GM19463 (cell line): ENCODE measurements around the gene TEX44.

Source experiments
- ATAC-seq: cut with Tn5 transposase; IDR thresholded peaks from one replicate; pipeline ENCODE4 v1.9.1; 2021; ENCODE audit warnings: mild to moderate bottlenecking, moderate library complexity; ENCODE audit not compliant: unreplicated experiment

Gene TEX44

DNA sequence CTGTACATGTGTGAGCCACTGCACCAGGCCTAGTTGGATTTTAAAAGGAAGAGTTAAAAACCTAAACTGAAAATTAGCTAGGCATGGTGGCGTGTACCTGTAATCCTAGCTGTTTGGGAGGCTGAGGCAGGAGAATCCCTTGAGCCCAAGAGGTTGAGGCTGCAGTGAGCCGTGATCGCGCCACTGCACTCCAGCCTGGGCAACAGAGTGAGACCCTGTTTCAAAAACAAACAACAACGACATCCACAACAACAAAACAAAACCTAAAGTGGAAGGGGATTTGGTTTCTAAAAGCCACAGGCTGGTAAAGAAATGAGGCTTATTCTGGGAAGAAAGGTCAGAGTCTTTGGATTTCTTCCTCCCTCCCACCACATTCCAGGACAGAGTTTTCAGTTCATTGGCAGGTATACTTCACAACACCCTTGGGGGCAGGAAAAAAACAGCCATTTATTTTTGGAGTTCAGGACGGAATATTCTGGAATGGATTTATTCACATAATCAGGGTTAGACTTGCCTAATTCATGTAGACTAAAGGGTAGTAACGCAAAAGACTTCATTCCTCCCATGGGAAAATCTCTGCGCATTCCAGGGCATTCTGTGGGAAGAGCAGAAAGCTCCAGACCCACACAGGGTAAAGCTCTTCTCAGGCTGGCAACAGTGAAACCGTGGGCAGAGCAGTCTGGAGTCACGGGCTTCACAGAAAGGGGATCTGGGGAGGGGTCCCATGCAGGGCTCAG lies 34.9 kb downstream of the TEX44 start:
- ATAC-seq: no peak

DNA sequence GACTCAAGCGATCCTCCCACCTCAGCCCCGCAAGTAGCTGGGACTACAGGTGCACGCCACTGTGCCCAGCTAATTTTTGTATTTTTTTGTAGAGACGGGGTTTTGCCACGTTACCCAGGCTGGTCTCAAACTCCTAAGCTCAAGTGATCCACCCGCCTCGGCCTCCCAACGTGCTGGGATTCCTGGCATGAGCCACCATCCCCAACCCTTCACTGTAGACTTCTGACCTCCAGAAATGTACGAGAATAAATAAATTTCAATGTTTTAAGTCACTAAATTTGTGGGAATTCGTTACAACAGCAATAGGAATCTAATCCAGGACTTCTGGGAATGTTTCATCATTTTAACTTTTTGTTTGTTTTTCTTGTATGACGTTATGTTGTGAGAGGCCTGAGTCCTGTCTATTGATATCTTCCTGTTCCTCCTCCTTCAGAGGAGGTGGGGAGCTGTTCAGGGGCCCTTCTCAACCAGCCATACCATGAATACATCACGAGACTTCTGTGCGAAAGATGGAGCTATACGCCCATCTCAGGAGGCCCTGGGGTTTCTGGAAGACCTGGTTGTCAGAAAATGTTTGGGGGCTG lies 40.0 kb downstream of the TEX44 start:
- no peak for ATAC-seq

DNA sequence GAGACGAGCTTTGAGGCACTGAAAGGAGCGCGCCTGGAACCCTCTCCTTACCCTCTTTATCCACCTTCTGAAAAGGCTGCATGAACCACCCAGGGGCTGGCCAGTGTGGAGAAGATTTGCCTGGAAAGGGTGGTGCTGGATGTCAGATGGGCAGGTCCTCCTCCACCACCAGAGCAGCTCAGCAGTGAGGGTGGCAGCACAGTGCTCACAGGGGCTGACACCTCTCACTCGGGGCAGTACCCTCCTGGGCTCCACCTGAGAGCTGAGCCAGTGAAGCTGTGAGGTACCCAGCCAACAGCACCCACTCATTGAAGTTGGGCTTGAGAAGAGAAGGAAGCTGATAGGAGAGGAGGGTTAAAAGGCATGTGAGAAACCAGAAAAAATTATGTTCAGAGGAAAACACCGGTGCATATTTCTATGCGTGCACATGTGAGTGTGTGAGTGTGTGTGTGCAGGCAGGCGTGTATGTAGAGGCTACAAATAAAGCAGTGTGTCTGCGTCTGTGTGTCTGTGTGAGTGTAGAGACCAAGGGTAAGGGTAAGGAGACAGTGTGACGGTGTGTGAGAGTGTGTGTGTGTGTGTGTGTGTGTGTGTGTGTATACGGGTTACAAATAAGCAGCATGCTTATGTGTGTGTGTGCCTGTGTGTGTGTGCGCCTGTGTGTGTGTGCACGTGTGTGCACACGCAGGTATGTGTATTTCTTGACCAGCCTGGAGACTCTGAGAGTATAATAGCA lies 40.7 kb downstream of the TEX44 start:
- no peak for ATAC-seq

DNA sequence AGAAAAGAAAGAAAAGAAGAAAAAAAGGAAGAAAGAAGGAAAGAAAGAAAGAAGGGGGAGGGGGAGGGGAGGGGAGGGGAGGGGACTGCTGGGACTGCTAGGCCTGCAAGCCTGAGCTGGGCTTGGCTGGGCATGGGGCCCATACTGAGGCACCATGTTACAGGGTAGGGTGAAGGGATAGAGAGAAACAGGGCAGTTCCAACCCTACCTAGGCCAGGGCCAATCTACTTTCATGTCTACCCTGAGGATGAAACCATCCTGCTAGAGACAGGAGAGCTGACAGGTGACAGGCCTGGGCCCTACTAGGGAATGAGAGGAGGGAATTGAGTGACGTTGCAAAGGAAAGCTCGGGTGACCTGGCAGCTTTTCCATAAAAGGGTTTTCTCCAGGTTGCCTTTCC lies 41.7 kb downstream of the TEX44 start:
- no peak for ATAC-seq

DNA sequence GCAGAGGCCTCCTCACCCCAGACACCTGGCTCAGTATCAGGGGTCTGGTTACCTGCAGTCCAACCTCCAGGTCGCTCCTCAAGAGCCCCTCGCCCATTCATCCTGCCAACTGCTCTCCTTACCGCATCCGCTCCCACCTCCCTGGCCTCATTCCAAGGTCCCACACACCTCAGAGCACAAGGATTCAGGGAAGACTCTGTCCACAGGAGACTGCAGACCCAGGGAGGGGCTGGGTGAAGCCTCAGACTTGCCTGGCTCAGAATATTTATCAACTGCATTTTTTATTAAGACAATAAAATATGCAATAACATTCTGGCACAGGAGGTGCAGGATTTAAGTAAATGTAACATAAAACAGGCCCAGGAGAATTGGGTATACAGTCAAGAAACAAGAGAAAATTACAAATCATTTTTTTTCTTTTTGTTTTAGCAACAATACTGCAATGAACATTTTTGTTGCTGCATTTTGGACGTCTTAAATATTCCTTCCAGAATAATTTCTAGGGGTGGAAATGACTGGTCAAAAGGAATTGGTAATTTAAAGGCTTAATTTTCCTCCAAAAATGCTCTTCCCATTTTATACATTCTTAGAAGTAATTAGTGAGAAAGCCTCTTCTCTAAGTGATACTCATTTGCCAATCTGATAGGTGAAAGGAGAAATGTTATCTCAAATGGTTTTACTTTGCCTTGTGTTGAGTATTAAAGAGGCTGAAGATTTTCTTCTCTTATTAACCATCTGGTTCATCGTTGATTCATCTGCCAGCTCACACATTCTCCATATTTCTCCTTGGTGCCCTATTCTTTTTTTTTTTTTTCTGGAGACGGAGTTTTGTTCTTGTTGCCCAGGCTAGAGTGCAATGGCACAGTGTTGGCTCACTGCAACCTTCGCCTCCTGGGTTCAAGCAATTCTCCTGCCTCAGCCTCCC lies 42.5 kb downstream of the TEX44 start:
- no peak for ATAC-seq

DNA sequence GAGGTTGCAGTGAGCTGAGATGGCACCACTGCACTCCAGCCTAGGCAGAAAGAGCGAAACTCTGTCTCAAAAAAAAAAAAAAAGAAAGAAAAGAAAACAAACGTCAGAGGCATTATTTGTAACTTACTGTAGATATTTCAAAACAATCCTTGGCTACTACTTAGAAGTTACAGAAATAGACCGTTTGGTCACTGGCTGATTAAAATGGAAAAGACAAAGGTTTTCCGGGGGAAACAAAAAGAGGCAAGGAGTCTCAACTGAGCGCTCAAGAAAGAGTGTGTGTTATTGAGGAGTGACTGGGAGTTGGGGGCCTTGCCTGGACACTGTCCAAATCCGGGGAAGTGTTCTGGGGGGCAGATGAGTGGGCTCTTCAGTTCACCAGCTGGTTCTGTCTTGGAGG lies 47.6 kb downstream of the TEX44 start:
- ATAC-seq: no peak

DNA sequence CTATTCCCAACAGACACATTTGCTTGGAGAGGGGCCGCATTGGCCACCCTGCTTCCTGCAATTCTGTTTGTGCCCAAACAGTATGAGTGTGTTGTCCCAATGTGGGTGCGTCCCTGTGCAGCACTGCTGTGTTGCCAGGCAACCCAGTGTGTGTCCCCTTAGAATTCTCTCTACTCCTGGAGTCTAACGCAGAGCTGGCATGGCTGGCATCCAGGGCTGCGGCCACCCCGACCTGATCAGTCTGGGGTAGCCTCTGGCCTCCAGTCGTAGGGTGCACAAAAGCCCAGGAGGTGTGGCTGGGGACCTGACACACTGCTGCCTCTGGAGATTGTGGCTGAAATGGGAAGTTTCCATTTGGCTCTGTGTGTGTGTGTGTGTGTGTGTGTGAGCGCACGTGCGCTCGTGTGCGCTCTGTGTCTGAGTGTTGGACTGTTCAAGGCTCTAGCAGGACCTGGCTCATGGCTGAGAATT lies 48.0 kb downstream of the TEX44 start:
- no peak for ATAC-seq

DNA sequence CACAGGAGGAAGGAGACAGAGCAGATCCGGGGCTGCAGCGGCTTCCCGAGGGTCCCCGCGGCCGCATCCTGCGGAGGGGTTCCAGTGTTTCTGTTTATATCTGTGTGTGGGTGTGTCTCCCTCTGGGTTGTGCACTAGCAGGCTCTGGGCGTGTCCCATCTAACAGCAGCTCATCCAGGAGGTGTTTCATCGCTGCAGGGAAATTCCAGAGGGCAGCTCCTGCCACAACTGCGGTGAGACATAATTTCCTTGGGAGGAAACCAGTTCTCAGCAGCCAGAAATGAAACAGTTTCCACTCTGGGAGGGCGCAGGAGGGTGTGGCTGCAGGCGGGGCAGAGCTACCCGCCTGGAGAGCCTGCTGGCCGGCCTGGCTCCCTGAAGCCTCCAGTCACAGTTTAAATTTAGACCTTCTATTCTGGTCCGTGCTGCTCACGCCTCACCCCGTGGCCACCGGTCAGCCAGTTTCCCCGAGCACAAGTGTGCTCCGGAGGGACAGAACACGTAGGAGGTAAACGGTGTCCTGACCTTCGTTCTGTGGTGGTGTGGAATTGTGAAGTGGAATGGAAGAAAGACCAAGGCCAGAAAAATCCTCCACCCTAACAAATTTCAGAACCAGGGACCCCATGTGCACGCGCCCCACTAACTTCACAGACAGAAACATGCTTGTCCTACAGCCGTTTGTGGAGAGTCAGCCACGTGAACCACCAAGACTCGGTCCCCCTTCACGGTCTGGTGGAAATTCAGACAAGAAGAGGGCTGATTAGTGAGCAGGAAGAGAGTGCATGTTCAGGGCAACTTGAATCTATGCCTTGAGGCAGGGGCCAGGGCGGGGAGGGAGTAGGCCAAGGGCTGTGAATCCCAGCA lies 50.2 kb downstream of the TEX44 start:
- ATAC-seq: peak; percentile 74

DNA sequence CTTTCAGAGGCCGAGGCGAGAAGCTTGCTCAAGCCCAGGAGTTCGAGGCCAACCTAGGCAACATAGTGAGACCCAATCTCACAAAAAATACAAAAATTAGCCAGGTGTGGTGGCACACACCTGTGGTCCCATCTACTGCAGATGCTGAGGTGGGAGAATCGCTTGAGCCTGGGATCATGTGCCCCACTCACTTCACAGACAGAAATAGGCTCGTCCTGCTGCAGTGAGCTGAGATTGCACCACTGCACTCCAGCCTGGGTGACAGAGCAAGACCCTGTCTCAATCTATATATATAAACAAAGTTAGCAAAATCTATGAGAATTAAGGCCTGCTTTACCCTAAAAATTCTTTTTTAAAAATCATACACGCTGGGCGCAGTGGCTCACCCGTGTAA lies 50.8 kb downstream of the TEX44 start:
- ATAC-seq: no peak
